B cell (primary cell): ENCODE data around the gene SLC25A26. TPM values are rescaled to one million over a fixed set of nuclear protein-coding genes. Genes with fewer than 3 reads are reported as not detected.
"Not testable (repeated sequence)": the region's sequence is repeated elsewhere in the genome, so short reads cannot be mapped to it uniquely, and the experiment has no call there.

ENCODE experiments used
- ATAC-seq: fragments of 200-7000 bp; cut with Tn5 transposase; one replicate; pipeline ENCODE4 v1.10.0; 2021; ENCODE audit warnings: low read depth, mild to moderate bottlenecking, moderate number of reproducible peaks, moderate library complexity
- CTCF ChIA-PET: fragments of 350-600 bp; sonication (Branson Sonifier 250); formaldehyde crosslinking; loops from one replicate; lab custom pipeline; 2021; ENCODE audit warnings: antibody characterized with exemption, inconsistent platforms; lab: Charles Lee
- POLR2A ChIA-PET: fragments of 350-600 bp; sonication (Branson Sonifier 250); formaldehyde crosslinking; loops from one replicate; lab custom pipeline; 2021; ENCODE audit warnings: antibody characterized with exemption; lab: Charles Lee
- DNase-seq: peaks from one replicate; pipeline ENCODE4 v3.0.0; 2013
- H2AFZ ChIP-seq: 2 replicates; pipeline ENCODE4 v1.6.1; 2012; ENCODE audit warnings: mild to moderate bottlenecking, low read depth, low read length; ENCODE audit not compliant: insufficient read depth, poor library complexity, severe bottlenecking
- H3K27ac ChIP-seq, 2 donors: 1 replicate in 1 of 2; 2 replicates in 1 of 2; pipeline ENCODE4 v1.5.1; 2012 to 2013; ENCODE audit warnings: low read length in 2 of 2, mild to moderate bottlenecking in 2 of 2, moderate library complexity in 1 of 2
- H3K27me3 ChIP-seq, 4 experiments: fragments of 200-600 bp in 1 of 4; sonication (generic) in 1 of 4; replicated peaks in 1 of 4; 1 replicate in 2 of 4; 2 replicates in 2 of 4; pipeline versions ENCODE4 v1.6.1 to v1.7.0; 2013 to 2016; ENCODE audit warnings: low read length in 3 of 4, mild to moderate bottlenecking in 2 of 4, mixed read lengths in 1 of 4, moderate library complexity in 1 of 4; ENCODE audit not compliant: insufficient read depth in 4 of 4, control insufficient read depth in 3 of 4; ENCODE audit errors: control extremely low read depth in 1 of 4
- H3K36me3 ChIP-seq, 2 experiments: replicated peaks in 1 of 2; 1 replicate in 1 of 2; 2 replicates in 1 of 2; pipeline versions ENCODE4 v1.6.1 to v1.7.1; 2013; ENCODE audit warnings: low read length in 1 of 2; ENCODE audit not compliant: insufficient read depth in 2 of 2, control insufficient read depth in 1 of 2; ENCODE audit errors: control extremely low read depth in 1 of 2, extremely low read depth in 1 of 2
- H3K4me1 ChIP-seq, 2 donors: fragments of 200-600 bp in 1 of 2; sonication (generic) in 1 of 2; 1 replicate in 1 of 2; 2 replicates in 1 of 2; pipeline versions ENCODE4 v1.5.1 to v1.6.1; 2013 to 2017; ENCODE audit warnings: low read length in 2 of 2; ENCODE audit not compliant: control insufficient read depth in 2 of 2, insufficient read depth in 2 of 2
- H3K4me2 ChIP-seq: replicated peaks from 2 replicates; pipeline ENCODE3; 2012; ENCODE audit warnings: mild to moderate bottlenecking, low read depth, low read length; ENCODE audit not compliant: poor library complexity, severe bottlenecking
- H3K4me3 ChIP-seq, 5 experiments: fragments of 200-600 bp in 1 of 5; sonication (generic) in 1 of 5; 1 replicate in 3 of 5; 2 replicates in 2 of 5; pipeline versions ENCODE4 v1.5.1 to v1.7.0; 2011 to 2016; ENCODE audit warnings: low read length in 4 of 5, mild to moderate bottlenecking in 4 of 5, low read depth in 2 of 5, control low read depth in 1 of 5, moderate library complexity in 1 of 5; ENCODE audit not compliant: insufficient read depth in 1 of 5; ENCODE audit errors: control extremely low read depth in 1 of 5, extremely low read depth in 1 of 5
- H3K79me2 ChIP-seq: fragments of 200-600 bp; sonication (generic); one replicate; pipeline ENCODE4 v1.6.0; 2016; ENCODE audit warnings: low read length; ENCODE audit not compliant: control insufficient read depth, insufficient read depth
- H3K9ac ChIP-seq: fragments of 200-600 bp; sonication (generic); 2 replicates; pipeline ENCODE4 v1.6.1; 2017; ENCODE audit warnings: mild to moderate bottlenecking, low read length, moderate library complexity
- H3K9me3 ChIP-seq, 3 donors: one replicate each; pipeline versions ENCODE4 v1.6.1 to v1.7.1; 2013; ENCODE audit warnings: low read length in 2 of 3; ENCODE audit not compliant: control insufficient read depth in 2 of 3, insufficient read depth in 1 of 3; ENCODE audit errors: control extremely low read depth in 1 of 3
- H4K20me1 ChIP-seq: 2 replicates; pipeline ENCODE4 v1.6.0; 2012; ENCODE audit warnings: mild to moderate bottlenecking, low read length; ENCODE audit not compliant: insufficient read depth, control insufficient read depth, poor library complexity, severe bottlenecking
- H3K27ac Mint-ChIP-seq: one replicate; pipeline ENCODE4 v1.8.0; 2021; ENCODE audit warnings: mixed read lengths
- H3K27me3 Mint-ChIP-seq: one replicate; pipeline ENCODE4 v1.8.0; 2021; ENCODE audit warnings: mixed read lengths
- H3K4me1 Mint-ChIP-seq: one replicate; pipeline ENCODE4 v1.8.0; 2021; ENCODE audit warnings: mixed read lengths
- H3K4me3 Mint-ChIP-seq: one replicate; pipeline ENCODE4 v1.8.0; 2021; ENCODE audit warnings: mixed read lengths
- H3K9me3 Mint-ChIP-seq: one replicate; pipeline ENCODE4 v1.8.0; 2022; ENCODE audit warnings: mixed read lengths; ENCODE audit not compliant: insufficient read depth
- EZH2 ChIP-seq: IDR thresholded peaks from 2 replicates; pipeline ENCODE4 v1.6.1; 2012; ENCODE audit warnings: borderline replicate concordance, low read depth, mild to moderate bottlenecking, moderate library complexity, low read length; ENCODE audit not compliant: insufficient read depth, poor library complexity, severe bottlenecking
- WGBS: methylation state at CpG from one replicate; pipeline ENCODE4 v1.1.5; 2013; ENCODE audit warnings: missing lambda C conversion rate; ENCODE audit not compliant: insufficient coverage; 5-methylcytosine and 5-hydroxymethylcytosine counted together
- intact Hi-C: fragments of 100-400 bp; cut with micrococcal nuclease; formaldehyde crosslinking; loops from one replicate; pipeline ENCODE4 v1.10.0; 2022
- polyA plus RNA-seq: library from polyadenylated mRNA; depleted of rRNA; stranded (reverse); fragments of >200 nt; gene quantifications from 2 replicates; pipeline ENCODE4 v1.2.3, GENCODE V29; 2012
- total RNA-seq, 2 donors: library from RNA; stranded (reverse); fragments of 120-200 nt in 1 of 2; gene quantifications; 1 replicate in 1 of 2; 2 replicates in 1 of 2; pipeline versions ENCODE4 v1.2.3 to v1.2.4, GENCODE V29; 2013 to 2022
- TF ChIP-seq, protein P1 (sequence below): fragments of 200-600 bp; IDR thresholded peaks from one replicate; pipeline ENCODE4 v1.8.0; 2022; ENCODE audit warnings: antibody characterized with exemption, mild to moderate bottlenecking

Gene SLC25A26
- total and polyA plus RNA-seq, 2 donors (not counting 1 experiment from before 2014, with no cell fraction given) = 22.3 to 23.8 TPM

DNA sequence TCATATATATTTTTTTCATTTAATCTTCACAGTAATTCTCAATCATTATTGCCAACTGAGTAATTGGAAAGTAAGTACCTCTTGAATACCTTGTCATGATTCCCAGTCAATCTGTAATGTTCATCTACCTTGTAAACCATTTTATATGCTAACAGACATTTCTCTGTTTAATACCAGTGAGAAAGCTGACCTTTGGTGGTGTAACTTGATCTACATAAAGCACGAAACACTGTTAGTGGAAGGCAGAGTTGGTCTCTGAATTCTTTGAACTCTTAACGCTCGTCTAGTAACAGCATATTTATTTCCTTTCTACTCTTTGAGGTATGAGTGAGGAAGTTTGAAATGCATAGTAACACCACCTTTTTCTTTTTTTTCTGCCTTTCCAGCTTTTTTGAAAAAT is 59.5 kb downstream of the SLC25A26 start:
- ATAC-seq (no peak), DNase-seq (no peak)
- peaks cover 4% of the 10 kb centered on the region for H3K4me1 Mint-ChIP-seq
- no CpG with 5 or more reads among the region's 3 CpGs for WGBS
- Histone ChIP-seq H3K4me1 (peaks cover under 1 to 3% of the 10 kb centered on the region in 2 donors), H3K9ac (no peak overlapping the region), H3K4me2 (no peak overlapping the region), H3K4me3 (no peak overlapping the region), H3K27me3 (no peaks in the 10 kb centered on the region), H3K79me2 (peaks cover 5% of the 10 kb centered on the region), H3K27ac (no peak overlapping the region), H4K20me1 (no peaks in the 10 kb centered on the region), H3K36me3 (no peaks in the 10 kb centered on the region), H3K9me3 (no peaks in the 10 kb centered on the region), H2AFZ (no peak overlapping the region)
- no peak overlapping the region for H3K27ac Mint-ChIP-seq
- CTCF ChIA-PET = interaction anchor here (4.7 to 5.1 kb wide), 2 partner anchors 537 to 542 kb away, joined by 42 to 80 read pairs; no protein-coding TSS in a partner anchor
- H3K9me3 Mint-ChIP-seq = peaks cover under 1% of the 10 kb centered on the region
- no peak overlapping the region for H3K4me3 Mint-ChIP-seq
- POLR2A ChIA-PET = no interaction called here
- H3K27me3 Mint-ChIP-seq = no peaks in the 10 kb centered on the region
- TF ChIP-seq, protein P1, sequence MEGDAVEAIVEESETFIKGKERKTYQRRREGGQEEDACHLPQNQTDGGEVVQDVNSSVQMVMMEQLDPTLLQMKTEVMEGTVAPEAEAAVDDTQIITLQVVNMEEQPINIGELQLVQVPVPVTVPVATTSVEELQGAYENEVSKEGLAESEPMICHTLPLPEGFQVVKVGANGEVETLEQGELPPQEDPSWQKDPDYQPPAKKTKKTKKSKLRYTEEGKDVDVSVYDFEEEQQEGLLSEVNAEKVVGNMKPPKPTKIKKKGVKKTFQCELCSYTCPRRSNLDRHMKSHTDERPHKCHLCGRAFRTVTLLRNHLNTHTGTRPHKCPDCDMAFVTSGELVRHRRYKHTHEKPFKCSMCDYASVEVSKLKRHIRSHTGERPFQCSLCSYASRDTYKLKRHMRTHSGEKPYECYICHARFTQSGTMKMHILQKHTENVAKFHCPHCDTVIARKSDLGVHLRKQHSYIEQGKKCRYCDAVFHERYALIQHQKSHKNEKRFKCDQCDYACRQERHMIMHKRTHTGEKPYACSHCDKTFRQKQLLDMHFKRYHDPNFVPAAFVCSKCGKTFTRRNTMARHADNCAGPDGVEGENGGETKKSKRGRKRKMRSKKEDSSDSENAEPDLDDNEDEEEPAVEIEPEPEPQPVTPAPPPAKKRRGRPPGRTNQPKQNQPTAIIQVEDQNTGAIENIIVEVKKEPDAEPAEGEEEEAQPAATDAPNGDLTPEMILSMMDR = no peak
- TF ChIP-seq EZH2 = no peak
- intact Hi-C loops = no loop called here

DNA sequence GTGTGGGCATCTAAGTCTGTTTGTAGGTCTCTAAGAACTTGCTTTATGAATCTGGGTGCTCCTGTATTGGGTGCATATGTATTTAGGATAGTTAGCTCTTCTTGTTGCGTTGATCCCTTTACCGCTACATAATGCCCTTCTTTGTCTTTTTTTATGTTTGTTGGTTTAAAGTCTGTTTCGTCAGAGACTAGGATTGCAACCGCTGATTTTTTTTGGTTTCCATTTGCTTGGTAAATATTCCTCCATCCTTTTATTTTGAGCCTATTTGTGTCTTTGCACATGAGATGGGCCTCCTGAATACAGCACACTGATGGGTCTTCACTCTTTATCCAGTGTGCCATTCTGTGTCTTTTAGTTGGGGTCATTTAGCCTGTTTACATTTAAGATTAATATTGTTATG is 71.1 kb downstream of the SLC25A26 start:
- POLR2A ChIA-PET, H3K4me3 ChIP-seq, CTCF ChIA-PET, H3K9me3 Mint-ChIP-seq, H3K36me3 ChIP-seq, H3K4me2 ChIP-seq, H3K27ac Mint-ChIP-seq, H3K27me3 ChIP-seq, intact Hi-C loops, DNase-seq, H3K9me3 ChIP-seq, H4K20me1 ChIP-seq, H3K27ac ChIP-seq, H3K9ac ChIP-seq, H3K27me3 Mint-ChIP-seq, ATAC-seq, H3K4me3 Mint-ChIP-seq, H2AFZ ChIP-seq: not testable (repeated sequence)
- H3K4me1 Mint-ChIP-seq = peaks cover 48% of the 10 kb centered on the region
- peaks cover 12 to 19% of the 10 kb centered on the region in 2 donors for H3K4me1 ChIP-seq
- peaks cover 42% of the 10 kb centered on the region for H3K79me2 ChIP-seq
- 100% methylated on average over 1 of the region's 4 CpGs for WGBS
